ENCODE measurements around the gene HIGD1C.
"Not testable (repeated sequence)": the region's sequence is repeated elsewhere in the genome, so short reads cannot be mapped to it uniquely, and the experiment has no call there.

Gene HIGD1C

GRCh38 chr12:50986966-50987737 lies 34.8 kb downstream of the HIGD1C start:
- peak; percentile 4 for DNase-seq

DNA sequence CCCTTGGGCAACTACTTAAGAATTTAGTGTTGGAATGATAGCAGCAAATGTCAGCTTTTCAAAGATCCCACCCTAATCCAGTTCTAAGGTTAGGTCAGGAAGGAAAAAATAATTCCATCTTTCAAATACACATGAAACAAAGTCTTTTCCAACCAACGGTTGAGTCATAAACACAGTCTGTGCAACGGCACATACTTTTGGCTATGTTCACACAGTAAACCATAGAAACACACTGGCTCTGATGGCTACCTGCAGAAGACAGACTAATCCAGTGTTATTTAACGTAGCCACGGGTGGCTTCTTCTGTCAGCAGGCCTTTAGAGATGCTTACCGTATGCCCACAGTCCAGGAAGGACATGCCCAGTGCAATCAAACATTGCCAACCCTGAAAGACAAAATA lies 35.7 kb downstream of the HIGD1C start:
- no peak for DNase-seq

- no peak for DNase-seq
These were observed 36.5 kb downstream of the HIGD1C start for GRCh38 chr12:50988871-50989270.

DNA sequence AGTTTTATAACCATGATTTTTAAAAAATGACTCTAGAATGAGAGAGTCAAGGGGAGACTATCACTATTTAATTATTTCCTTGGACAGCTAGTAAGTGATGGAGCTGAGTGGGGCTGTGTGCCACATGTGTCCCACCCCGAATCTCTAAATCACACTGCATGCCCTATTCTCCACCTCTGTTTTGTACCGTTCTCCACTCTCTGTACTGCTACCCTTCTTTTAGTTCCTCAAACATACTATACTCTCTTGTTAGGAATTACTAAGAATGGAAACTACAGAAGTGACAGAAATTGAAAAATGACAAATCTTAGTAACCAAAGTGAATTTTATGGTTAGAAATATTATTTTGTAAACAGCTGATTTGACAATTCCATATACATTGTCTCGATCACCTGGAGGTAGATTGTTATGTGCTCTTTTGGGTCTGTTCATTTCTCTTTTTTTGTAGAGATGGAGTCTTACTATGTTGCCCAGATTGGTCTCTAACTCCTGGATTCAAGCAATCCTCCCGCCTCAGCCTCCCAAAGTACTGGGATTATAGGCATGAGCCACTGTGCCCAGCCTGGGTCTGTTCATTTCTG lies 37.9 kb downstream of the HIGD1C start:
- no peak for DNase-seq

DNA sequence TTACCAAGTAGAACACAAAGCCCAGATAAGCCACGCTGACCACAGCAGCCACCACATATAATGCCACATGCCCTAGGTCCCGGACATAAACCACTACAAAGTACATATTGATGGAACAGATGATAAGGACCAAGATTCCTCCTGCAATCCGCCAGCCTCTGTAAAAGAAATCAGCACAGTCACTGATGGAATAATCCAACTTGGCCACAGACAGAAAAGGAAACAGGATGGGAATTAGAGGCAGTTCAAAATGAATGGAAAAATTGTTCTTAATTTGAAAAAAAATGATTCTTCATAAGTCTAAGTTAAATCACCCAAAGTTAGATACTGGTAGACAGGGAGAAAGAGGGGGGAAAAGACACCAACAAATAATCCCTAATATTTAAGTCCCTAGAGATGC lies 38.4 kb downstream of the HIGD1C start:
- DNase-seq, result no peak

- DNase-seq, result no peak
These were observed 38.9 kb downstream of the HIGD1C start for GRCh38 chr12:50991291-50991690.

- DNase-seq, result no peak
These were observed 40.5 kb downstream of the HIGD1C start for GRCh38 chr12:50992819-50993218.

GRCh38 chr12:50999093-50999492 lies 46.7 kb downstream of the HIGD1C start:
- DNase-seq, result no peak

GRCh38 chr12:51000245-51000644 lies 47.9 kb downstream of the HIGD1C start:
- no peak for DNase-seq

- no peak for DNase-seq
These were observed 49.5 kb downstream of the HIGD1C start for GRCh38 chr12:51001799-51002198.

GRCh38 chr12:51004504-51004903 lies 52.2 kb downstream of the HIGD1C start:
- DNase-seq, result no peak

DNA sequence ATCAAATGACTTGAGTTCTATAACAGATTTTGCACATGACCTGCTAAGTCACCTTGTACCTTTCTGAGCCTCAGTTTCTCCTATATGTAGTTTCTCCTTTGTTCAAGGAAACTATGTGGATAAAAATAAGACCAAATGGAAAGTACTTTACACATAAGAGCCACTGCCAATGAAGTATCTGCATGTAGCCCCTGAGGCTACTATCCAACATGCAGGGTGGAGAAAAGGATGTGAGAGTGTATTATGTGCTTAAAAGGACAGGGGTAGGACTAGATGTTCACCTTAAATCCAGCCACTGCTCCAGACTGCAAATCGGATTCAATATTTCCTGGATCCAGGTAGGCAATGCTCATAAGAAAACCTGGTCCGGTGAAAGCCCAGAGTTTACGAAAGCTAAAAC lies 52.7 kb downstream of the HIGD1C start:
- no peak for DNase-seq

- DNase-seq, result no peak
These were observed 53.3 kb downstream of the HIGD1C start for GRCh38 chr12:51005671-51006070.

GRCh38 chr12:51008329-51009055 lies 56.1 kb downstream of the HIGD1C start:
- DNase-seq, result no peak

DNA sequence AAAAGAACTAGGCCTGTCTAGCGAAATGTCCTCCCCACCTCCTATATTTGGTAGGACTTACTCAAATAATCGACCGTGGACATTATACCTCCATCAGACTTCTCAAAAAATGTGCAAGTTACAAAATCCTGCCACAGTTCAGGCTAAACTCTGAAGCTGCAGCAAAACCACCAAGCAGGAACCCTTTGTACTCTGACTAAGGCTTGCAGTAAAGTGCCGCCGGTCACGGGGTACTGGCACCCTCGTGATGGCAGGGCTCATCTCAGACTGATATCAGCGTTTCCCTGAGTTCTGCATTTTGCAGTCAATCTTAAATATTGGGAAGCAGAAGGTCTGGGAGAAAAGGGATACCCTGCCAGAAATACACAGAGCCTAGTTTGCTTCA lies 56.7 kb downstream of the HIGD1C start:
- peak; percentile 63 for DNase-seq

- DNase-seq, result no peak
These were observed 59.6 kb downstream of the HIGD1C start for GRCh38 chr12:51011955-51012354.

DNA sequence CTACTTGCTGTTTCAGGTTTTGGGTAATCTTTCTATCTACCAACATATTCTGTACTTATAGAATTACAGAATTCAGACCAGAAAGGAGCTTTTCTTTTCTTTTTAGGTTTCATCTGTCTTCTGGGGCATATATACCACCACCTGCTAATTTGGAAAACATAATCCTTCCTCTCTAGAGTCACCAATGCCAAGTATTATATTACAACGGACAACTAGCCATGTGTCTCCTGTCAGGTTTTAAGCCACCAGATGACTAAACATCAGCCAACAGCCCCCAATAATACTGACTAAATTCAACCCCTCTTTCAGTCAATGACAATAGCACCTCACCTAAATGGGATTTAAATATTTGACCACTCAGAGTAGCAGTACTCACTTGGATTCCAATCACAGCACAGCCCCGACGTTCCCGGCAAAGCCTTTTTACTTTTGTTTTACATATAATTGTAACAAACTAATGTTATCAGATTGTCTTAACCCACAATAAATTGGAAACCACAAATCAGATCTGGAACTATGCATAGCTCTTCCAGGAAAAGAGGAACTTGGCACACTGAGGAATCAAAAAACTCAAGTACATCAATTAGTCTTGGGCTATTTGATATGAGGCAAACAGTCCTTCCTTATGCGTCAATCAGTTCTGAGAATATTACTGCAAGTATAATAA lies 60.4 kb downstream of the HIGD1C start:
- no peak for DNase-seq

DNA sequence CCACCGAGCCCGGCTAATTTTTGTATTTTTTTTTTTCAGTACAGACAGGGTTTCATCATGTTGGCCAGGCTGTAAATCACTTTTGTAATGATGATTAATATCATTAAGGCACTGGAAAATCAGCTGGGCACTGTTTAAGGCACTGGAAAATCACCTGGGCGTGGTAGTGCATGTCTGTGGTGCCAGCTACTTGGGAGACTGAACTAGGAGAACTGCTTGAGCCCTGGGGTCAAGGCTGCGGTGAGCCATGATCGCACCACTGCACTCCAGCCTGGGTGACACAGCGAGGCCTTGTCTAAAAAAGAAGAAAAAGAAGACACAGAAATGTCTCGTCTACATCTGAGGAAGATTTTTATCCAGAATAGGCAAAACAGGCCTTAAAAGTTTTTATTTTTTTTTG lies 61.1 kb downstream of the HIGD1C start:
- no peak for DNase-seq

DNA sequence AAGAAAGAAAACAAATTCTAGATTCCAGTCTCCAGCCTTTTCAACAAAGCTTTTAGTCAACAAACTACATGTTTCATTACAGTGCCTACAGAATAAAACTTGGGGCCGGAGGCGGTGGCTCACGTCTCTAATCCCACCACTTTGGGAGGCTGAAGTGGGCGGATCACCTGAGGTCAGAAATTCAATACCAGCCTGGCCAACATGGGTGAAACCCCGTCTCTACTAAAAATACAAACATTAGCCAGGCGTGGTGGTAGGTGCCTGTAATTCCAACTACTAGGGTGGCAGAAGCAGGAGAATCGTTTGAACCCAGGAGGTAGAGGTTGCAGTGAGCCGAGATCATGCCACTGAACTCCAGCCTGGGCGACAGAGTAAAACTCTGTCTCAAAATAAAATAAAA lies 62.1 kb downstream of the HIGD1C start:
- DNase-seq, result not testable (repeated sequence)

DNA sequence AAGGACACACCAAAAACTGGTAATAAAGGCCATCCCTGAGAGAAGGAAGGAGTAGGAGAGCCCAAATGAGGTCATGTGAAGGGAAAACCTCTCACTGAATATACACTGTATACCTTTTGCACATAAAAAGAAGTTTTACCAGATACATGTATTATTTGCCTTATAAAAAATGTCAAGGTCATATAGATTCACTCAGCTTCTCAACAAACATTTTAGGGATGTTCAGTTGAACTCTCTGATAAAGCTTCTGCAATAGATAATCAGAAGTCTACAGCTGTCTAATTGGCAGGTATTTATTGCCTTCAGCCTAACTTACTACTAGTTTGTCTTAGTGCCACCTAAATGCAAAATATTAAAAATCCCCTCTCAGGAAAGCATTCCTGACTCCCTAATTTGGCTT lies 65.1 kb downstream of the HIGD1C start:
- no peak for DNase-seq

DNA sequence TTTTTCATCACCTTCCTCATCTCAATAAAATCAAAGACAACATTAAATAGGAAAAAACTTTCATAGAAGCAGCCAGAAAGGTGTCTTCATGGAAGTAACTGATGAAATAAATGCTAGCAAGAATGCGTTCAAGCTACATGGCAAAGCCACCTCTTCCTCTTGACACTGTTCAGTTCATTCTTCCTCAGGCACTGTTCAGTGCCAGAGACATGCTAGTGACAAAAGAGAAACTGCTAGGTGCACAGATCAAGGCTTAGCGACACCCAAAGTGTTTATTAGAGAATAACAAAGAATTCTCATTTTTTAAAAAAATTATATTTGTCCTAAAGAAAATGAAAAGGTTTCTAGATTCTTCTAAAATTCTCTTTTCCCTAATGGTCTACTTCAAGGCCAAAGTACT lies 66.6 kb downstream of the HIGD1C start:
- DNase-seq, result no peak

DNA sequence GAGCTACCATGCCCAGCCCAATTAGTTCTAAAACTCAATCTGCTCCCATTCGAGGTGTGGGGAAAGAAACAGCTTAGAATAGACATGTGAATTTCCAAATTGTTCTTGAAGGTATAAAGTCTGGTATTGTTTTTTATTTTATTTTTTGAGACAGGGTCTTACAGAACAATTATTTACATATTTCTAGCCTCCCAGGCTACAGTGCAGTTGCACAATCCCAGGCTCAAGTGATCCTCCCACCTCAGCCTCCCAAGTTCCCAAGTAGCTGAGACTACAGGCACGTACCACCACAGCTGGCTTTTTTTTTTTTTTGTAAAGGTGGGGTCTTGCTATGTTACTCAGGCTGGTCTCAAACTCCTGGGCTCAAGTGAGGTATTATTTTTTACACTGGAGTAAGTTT lies 67.6 kb downstream of the HIGD1C start:
- no peak for DNase-seq

Data from CD4-positive, alpha-beta T cell treated with Interferon gamma for 1 hour (primary cell).